DOHH2 (cell line): Measurements from ENCODE around the gene IGFALS.

ENCODE experiments used
- H3F3A ChIP-seq: fragments of 200-600 bp; sonication (generic), shearing (Covaris generic); 2 replicates; pipeline ENCODE4 v1.6.0; 2016; ENCODE audit warnings: antibody characterized with exemption, mild to moderate bottlenecking; ENCODE audit not compliant: control insufficient read depth, insufficient read depth
- H3K27ac ChIP-seq: fragments of 200-600 bp; sonication (generic); 2 replicates; pipeline ENCODE4 v1.5.1; 2014; ENCODE audit warnings: low read depth, mild to moderate bottlenecking, low read length, moderate library complexity
- H3K27me3 ChIP-seq: fragments of 200-600 bp; sonication (generic); 2 replicates; pipeline ENCODE4 v1.6.1; 2014; ENCODE audit warnings: mild to moderate bottlenecking, low read length, mixed read lengths; ENCODE audit not compliant: control insufficient read depth
- H3K36me3 ChIP-seq: fragments of 200-600 bp; sonication (generic); 2 replicates; pipeline ENCODE4 v1.6.1; 2014; ENCODE audit warnings: mild to moderate bottlenecking, low read length, moderate library complexity, mixed read lengths; ENCODE audit not compliant: control insufficient read depth
- H3K4me1 ChIP-seq: fragments of 200-600 bp; sonication (generic); 2 replicates; pipeline ENCODE4 v1.6.1; 2014; ENCODE audit warnings: mild to moderate bottlenecking, low read length, mixed read lengths; ENCODE audit not compliant: control insufficient read depth
- H3K4me2 ChIP-seq: fragments of 200-600 bp; sonication (generic); 2 replicates; pipeline ENCODE4 v1.6.0; 2014; ENCODE audit warnings: mild to moderate bottlenecking, low read length, moderate library complexity
- H3K4me3 ChIP-seq: fragments of 200-600 bp; sonication (generic); 2 replicates; pipeline ENCODE4 v1.5.1; 2014; ENCODE audit warnings: mild to moderate bottlenecking, low read length, mixed read lengths
- H3K79me2 ChIP-seq: fragments of 200-600 bp; sonication (generic); 2 replicates; pipeline ENCODE4 v1.6.1; 2014; ENCODE audit warnings: mild to moderate bottlenecking, low read length, mixed read lengths; ENCODE audit not compliant: control insufficient read depth
- H3K9me2 ChIP-seq: fragments of 200-600 bp; sonication (generic); replicated peaks from 2 replicates; pipeline ENCODE4 v1.6.1; 2014; ENCODE audit warnings: mild to moderate bottlenecking, low read length, mixed read lengths; ENCODE audit not compliant: control insufficient read depth
- H3K9me3 ChIP-seq: fragments of 200-600 bp; sonication (generic); 2 replicates; pipeline ENCODE4 v1.6.1; 2014; ENCODE audit warnings: antibody characterized with exemption, low read length, mixed read lengths; ENCODE audit not compliant: control insufficient read depth, insufficient read depth
- H4K20me1 ChIP-seq: fragments of 200-600 bp; sonication (generic); 2 replicates; pipeline ENCODE4 v1.6.0; 2014; ENCODE audit warnings: low read depth, mild to moderate bottlenecking, antibody characterized with exemption, low read length, moderate library complexity; ENCODE audit not compliant: control insufficient read depth, insufficient read depth
- EZH2phosphoT487 ChIP-seq: fragments of 200-600 bp; sonication (generic); IDR thresholded peaks from 2 replicates; pipeline ENCODE4 v1.6.1; 2017; ENCODE audit warnings: borderline replicate concordance, mild to moderate bottlenecking, antibody characterized with exemption, low read length, moderate library complexity, mixed read lengths
- TF ChIP-seq, protein P1 (sequence below): fragments of 200-600 bp; sonication (generic); IDR thresholded peaks from one replicate; pipeline ENCODE4 v1.5.1; 2014; ENCODE audit warnings: antibody characterized with exemption, mild to moderate bottlenecking, low read depth, low read length; ENCODE audit not compliant: poor library complexity, severe bottlenecking

The IGFALS gene

DNA sequence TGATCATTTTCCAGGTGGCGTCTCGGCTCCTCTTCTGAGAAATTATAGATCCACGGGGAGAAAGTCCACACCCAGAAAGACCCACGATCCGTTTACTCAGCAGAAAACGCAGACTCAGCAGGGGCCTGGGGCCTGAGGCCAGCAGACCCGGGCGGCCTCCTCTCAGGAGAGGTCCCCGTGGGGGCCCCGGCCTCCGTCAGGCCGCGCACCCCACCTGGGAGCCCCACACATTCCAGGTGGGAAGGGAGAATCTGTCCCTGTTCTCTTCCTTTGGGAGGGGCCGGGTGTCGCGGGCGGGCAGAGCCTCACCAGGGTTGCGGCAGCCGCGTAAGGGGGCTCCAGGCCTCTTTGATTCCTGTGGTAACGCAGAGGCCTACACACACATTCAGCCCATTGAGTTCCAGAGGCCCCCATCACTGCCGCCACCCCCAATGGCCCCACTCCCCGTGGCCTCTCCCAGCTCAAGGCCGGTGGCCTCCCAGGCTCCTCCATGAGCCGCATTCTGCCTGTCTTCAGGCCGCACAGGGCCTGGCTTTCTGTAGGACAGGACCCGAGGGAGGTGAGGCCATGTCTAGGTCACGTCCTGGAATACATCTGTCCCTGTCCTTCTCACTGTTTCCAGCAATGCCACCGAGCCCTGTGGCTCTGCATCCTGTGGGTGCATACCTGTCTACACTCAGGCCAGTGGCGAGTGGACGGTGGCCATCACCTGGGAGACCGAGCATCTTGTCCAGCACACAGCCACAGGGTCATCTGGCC lies 1.6 kb upstream of the IGFALS start:
- H3K27ac ChIP-seq = no peak overlapping the region
- H3K9me2 ChIP-seq = no peaks in the 10 kb centered on the region
- peaks cover 5% of the 10 kb centered on the region; the same call in 1 of the 2 replicates for H3K9me3 ChIP-seq
- no peak overlapping the region for H3K4me3 ChIP-seq
- no peaks in the 10 kb centered on the region for H3K79me2 ChIP-seq
- H3K36me3 ChIP-seq = no peaks in the 10 kb centered on the region
- H3K4me1 ChIP-seq = no peaks in the 10 kb centered on the region
- no peaks in the 10 kb centered on the region for H4K20me1 ChIP-seq
- H3F3A ChIP-seq = no peaks in the 10 kb centered on the region
- H3K27me3 ChIP-seq = no peaks in the 10 kb centered on the region
- TF ChIP-seq, protein P1, sequence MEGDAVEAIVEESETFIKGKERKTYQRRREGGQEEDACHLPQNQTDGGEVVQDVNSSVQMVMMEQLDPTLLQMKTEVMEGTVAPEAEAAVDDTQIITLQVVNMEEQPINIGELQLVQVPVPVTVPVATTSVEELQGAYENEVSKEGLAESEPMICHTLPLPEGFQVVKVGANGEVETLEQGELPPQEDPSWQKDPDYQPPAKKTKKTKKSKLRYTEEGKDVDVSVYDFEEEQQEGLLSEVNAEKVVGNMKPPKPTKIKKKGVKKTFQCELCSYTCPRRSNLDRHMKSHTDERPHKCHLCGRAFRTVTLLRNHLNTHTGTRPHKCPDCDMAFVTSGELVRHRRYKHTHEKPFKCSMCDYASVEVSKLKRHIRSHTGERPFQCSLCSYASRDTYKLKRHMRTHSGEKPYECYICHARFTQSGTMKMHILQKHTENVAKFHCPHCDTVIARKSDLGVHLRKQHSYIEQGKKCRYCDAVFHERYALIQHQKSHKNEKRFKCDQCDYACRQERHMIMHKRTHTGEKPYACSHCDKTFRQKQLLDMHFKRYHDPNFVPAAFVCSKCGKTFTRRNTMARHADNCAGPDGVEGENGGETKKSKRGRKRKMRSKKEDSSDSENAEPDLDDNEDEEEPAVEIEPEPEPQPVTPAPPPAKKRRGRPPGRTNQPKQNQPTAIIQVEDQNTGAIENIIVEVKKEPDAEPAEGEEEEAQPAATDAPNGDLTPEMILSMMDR = no peak
- no peak for TF ChIP-seq EZH2phosphoT487
- H3K4me2 ChIP-seq = no peak overlapping the region

DNA sequence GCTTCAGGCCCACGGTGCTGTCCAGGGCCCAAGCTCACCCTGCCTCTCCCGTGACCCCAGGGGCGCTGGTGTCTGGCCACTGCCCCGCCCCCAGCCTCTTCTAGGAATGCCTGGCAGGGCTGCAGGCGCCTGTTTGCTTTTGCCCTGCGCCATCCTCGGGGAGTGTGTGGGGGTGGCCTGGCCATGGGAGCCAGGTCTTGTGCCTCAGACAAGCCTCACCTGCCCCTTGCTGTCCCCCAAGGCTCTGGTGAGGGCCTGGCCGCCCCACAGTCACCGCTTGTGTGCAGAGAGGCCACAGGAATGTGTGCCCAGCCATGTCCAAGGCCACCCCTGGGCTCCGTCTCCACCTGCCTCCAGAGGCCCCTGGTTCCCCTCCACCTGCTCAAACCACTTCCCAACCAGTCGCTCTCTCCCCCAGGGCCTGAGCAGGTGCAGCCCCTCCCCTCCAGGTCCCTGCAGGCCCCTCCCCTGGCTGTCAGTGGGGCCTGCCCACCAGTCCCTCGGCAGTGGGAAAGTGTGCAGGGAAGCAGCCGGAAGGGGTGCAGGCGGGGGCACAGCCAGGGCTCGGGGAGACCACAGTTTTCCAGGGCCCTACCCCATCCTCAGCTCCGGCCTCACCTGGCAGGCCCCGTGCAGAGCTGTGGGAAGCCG lies 841 bp upstream of the IGFALS start:
- no peaks in the 10 kb centered on the region for H3K4me1 ChIP-seq
- no peaks in the 10 kb centered on the region for H3K9me2 ChIP-seq
- no peaks in the 10 kb centered on the region for H3K79me2 ChIP-seq
- H3K9me3 ChIP-seq = peaks cover 5% of the 10 kb centered on the region; the same call in 1 of the 2 replicates
- no peak overlapping the region for H3K4me3 ChIP-seq
- H3F3A ChIP-seq = no peaks in the 10 kb centered on the region
- no peak overlapping the region for H3K27ac ChIP-seq
- H3K4me2 ChIP-seq = no peak overlapping the region
- no peaks in the 10 kb centered on the region for H4K20me1 ChIP-seq
- TF ChIP-seq, protein P1 = no peak
- no peak for TF ChIP-seq EZH2phosphoT487
- no peaks in the 10 kb centered on the region for H3K27me3 ChIP-seq
- no peaks in the 10 kb centered on the region; the same call in 1 of the 2 replicates for H3K36me3 ChIP-seq

DNA sequence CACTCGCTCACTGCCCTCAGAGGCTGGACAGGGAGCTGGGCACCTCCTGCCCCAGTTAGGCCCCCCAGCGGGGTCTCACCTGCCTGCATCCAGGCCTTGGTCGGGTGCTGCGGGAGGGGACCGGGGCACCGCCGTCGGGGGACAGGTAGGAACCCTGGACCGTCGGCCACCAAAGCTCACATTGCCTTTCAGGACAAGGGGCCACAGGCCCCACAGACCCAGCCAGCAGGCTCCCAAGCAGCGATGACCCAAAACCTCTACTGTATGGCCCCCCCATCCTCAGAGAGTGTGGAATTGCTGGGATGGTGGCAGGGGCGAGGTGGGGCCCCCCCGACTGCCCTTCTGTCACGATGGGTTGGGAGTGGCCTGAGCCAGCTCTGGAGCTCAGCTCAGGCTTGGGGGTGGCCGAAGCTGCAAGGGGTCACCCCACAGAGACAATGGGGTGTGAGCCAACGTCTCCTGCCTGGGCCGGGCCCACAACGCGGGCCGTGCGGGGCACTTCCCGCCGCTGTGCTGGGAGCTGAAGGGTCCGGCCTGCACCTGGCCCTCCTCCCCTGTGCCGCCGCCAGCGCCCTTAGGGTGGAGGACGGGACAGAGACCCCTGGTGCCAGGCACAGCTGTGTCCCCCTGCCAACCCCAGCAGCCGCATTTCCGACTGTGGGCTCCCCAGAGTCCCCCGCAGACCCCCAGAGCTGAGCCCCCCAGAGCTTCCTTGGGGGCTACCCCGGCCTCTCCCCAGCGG lies 498 bp downstream of the IGFALS start:
- H3K4me2 ChIP-seq = no peak overlapping the region
- H3K4me3 ChIP-seq = no peak overlapping the region
- no peak overlapping the region for H3K27ac ChIP-seq
- H3K79me2 ChIP-seq = no peaks in the 10 kb centered on the region
- H3F3A ChIP-seq = no peaks in the 10 kb centered on the region
- TF ChIP-seq, protein P1 = no peak
- TF ChIP-seq EZH2phosphoT487 = no peak
- no peaks in the 10 kb centered on the region for H3K27me3 ChIP-seq
- peaks cover 2% of the 10 kb centered on the region; the same call in 1 of the 2 replicates for H3K9me3 ChIP-seq
- H3K4me1 ChIP-seq = no peaks in the 10 kb centered on the region
- H3K36me3 ChIP-seq = peaks cover 7% of the 10 kb centered on the region; the same call in 1 of the 2 replicates
- no peaks in the 10 kb centered on the region for H3K9me2 ChIP-seq
- H4K20me1 ChIP-seq = no peaks in the 10 kb centered on the region
